ENCODE results near the gene PACRG. TPM values are rescaled to one million over a fixed set of nuclear protein-coding genes. Genes with fewer than 3 reads are reported as not detected.

The PACRG gene
- total RNA-seq, 3 donors from 2014 or later = 0.64 to 6.4 (median 4.6) TPM

- H3K27me3 ChIP-seq = no peaks in the 10 kb centered on the region
- peaks cover 10 to 21% of the 10 kb centered on the region in 2 donors for H3K9me3 ChIP-seq
- no peak overlapping the region for H3K4me3 ChIP-seq
- no peak overlapping the region for H3K27ac ChIP-seq
- TF ChIP-seq CTCF (IDR thresholded peaks at IDR 0.05) (no peak), POLR2AphosphoS5 (IDR thresholded peaks at IDR 0.05) (no peak), POLR2A (IDR thresholded peaks at IDR 0.05) (no peak)
- no peak for DNase-seq (ENCODE audit: low spot score in 2 of 2)
- H3K36me3 ChIP-seq = no peaks in the 10 kb centered on the region
- intact Hi-C loops (cut with DNase I; ENCODE audit: low total_unique reads) = no loop called here
- H3K4me1 ChIP-seq = no peaks in the 10 kb centered on the region
These were observed 479.9 kb downstream of the PACRG start for GRCh38 chr6:163207431-163208383.

- no peaks in the 10 kb centered on the region for H3K27me3 ChIP-seq
- no peak for TF ChIP-seq CTCF (IDR thresholded peaks at IDR 0.05)
These were observed 481.2 kb downstream of the PACRG start for GRCh38 chr6:163209005-163209404.

GRCh38 chr6:163212123-163212522 is 484.3 kb downstream of the PACRG start:
- no peak for DNase-seq (ENCODE audit: low spot score in 2 of 2)
- Histone ChIP-seq H3K9me3 (peaks cover 10 to 16% of the 10 kb centered on the region in 2 donors), H3K27me3 (no peaks in the 10 kb centered on the region), H3K27ac (no peak overlapping the region), H3K4me3 (no peak overlapping the region), H3K4me1 (no peaks in the 10 kb centered on the region), H3K36me3 (no peaks in the 10 kb centered on the region)
- intact Hi-C loops (cut with DNase I; ENCODE audit: low total_unique reads) = no loop called here
- TF ChIP-seq POLR2AphosphoS5 (IDR thresholded peaks at IDR 0.05) = no peak
- no peak for TF ChIP-seq CTCF (IDR thresholded peaks at IDR 0.05)
- TF ChIP-seq POLR2A (IDR thresholded peaks at IDR 0.05) = no peak

More at GRCh38 chr6:163209005-163209404, 481.2 kb downstream of the PACRG start:
- Histone ChIP-seq H3K4me3 (no peak overlapping the region), H3K27ac (no peak overlapping the region), H3K36me3 (no peaks in the 10 kb centered on the region), H3K4me1 (no peaks in the 10 kb centered on the region), H3K9me3 (peaks cover 10 to 21% of the 10 kb centered on the region in 2 donors)
- intact Hi-C loops (cut with DNase I; ENCODE audit: low total_unique reads) = no loop called here
- no peak for DNase-seq (ENCODE audit: low spot score in 2 of 2)

- TF ChIP-seq CTCF (IDR thresholded peaks at IDR 0.05) (no peak), POLR2A (IDR thresholded peaks at IDR 0.05) (no peak), POLR2AphosphoS5 (IDR thresholded peaks at IDR 0.05) (no peak)
- H3K9me3 ChIP-seq = peaks cover 10 to 16% of the 10 kb centered on the region in 2 donors
- intact Hi-C loops (cut with DNase I; ENCODE audit: low total_unique reads) = no loop called here
- no peak overlapping the region for H3K27ac ChIP-seq
- no peak for DNase-seq (ENCODE audit: low spot score in 2 of 2)
- no peak overlapping the region for H3K4me3 ChIP-seq
- no peaks in the 10 kb centered on the region for H3K27me3 ChIP-seq
- H3K4me1 ChIP-seq = no peaks in the 10 kb centered on the region
- no peaks in the 10 kb centered on the region for H3K36me3 ChIP-seq
These were observed 486.5 kb downstream of the PACRG start for GRCh38 chr6:163214259-163214658.

- Histone ChIP-seq H3K27ac (no peak overlapping the region), H3K4me3 (no peak overlapping the region), H3K36me3 (no peaks in the 10 kb centered on the region), H3K27me3 (no peaks in the 10 kb centered on the region), H3K9me3 (no peaks in the 10 kb centered on the region), H3K4me1 (no peaks in the 10 kb centered on the region)
- TF ChIP-seq POLR2AphosphoS5 (IDR thresholded peaks at IDR 0.05) (no peak), CTCF (IDR thresholded peaks at IDR 0.05) (no peak), POLR2A (IDR thresholded peaks at IDR 0.05) (no peak)
- intact Hi-C loops (cut with DNase I; ENCODE audit: low total_unique reads) = no loop called here
- DNase-seq (ENCODE audit: low spot score in 2 of 2) = no peak
These were observed 490.7 kb downstream of the PACRG start for GRCh38 chr6:163218361-163218894.
